K562 (cell line): ENCODE data around the gene SLC22A4. TPM values are rescaled to one million over a fixed set of nuclear protein-coding genes. Genes with fewer than 3 reads are reported as not detected.

Experiments used
- ATAC-seq: fragments of 200-7000 bp; cut with Tn5 transposase; 3 replicates; pipeline ENCODE4 v1.9.1; 2020; ENCODE audit warnings: moderate library complexity
- BruUV-seq: library from RNA; stranded (reverse); fragments of 400-500 nt; replicated peaks from 2 replicates; lab custom pipeline; 2021; lab: Mats Ljungman, UMichigan
- CTCF ChIA-PET: fragments of 300-600 bp; formaldehyde crosslinking; extraction: SDS; loops from one replicate; lab custom pipeline; 2021; ENCODE audit warnings: low intra/inter-chr PET ratio; lab: Yijun Ruan, JAX
- POLR2A ChIA-PET: fragments of 300-600, 350-650 bp; sonication (Branson Sonifier 250); formaldehyde crosslinking; extraction: SDS; loops from one replicate; lab custom pipeline; 2021; ENCODE audit warnings: antibody characterized with exemption, inconsistent platforms; lab: Yijun Ruan, JAX
- DNase-seq, 4 experiments: peaks; one replicate each; pipeline versions ENCODE4 v3.0.0 to v3.0.0-alpha.2; 2011 to 2018; ENCODE audit warnings: low spot score in 3 of 4, mixed read lengths in 3 of 4; ENCODE audit errors: extremely low read depth in 1 of 4
- FAIRE-seq: peaks from 2 replicates; lab custom pipeline; 2011; peaks lifted over from hg19 to GRCh38; lab: Jason Lieb, UNC
- H2AFZ ChIP-seq: 2 replicates; pipeline ENCODE4 v1.6.0; 2011; ENCODE audit warnings: low read depth, low read length, control low read depth, inconsistent platforms
- H3K27ac ChIP-seq: fragments of 200-600 bp; 3 replicates; pipeline ENCODE4 v1.8.0; 2011; ENCODE audit warnings: low read depth, mild to moderate bottlenecking, control low read depth, inconsistent platforms, low read length, moderate library complexity, mixed read lengths; ENCODE audit errors: extremely low read depth
- H3K27me3 ChIP-seq, 2 experiments: fragments of 300-600 bp in 1 of 2; 2 replicates in 1 of 2; 3 replicates in 1 of 2; pipeline versions ENCODE4 v1.6.0 to v1.8.0; 2011; ENCODE audit warnings: inconsistent platforms in 2 of 2, low read length in 2 of 2, mild to moderate bottlenecking in 1 of 2, mixed read lengths in 1 of 2, moderate library complexity in 1 of 2; ENCODE audit not compliant: control insufficient read depth in 2 of 2, insufficient read depth in 2 of 2
- H3K36me3 ChIP-seq: fragments of 300-600 bp; 3 replicates; pipeline ENCODE4 v1.8.0; 2011; ENCODE audit warnings: mild to moderate bottlenecking, low read length, inconsistent platforms; ENCODE audit not compliant: control insufficient read depth, insufficient read depth
- H3K4me1 ChIP-seq, 2 experiments: fragments of 200-600 bp in 1 of 2; replicated peaks in 1 of 2; 2 replicates in 1 of 2; 3 replicates in 1 of 2; pipeline versions ENCODE4 v1.5.1 to v1.8.0; 2011; ENCODE audit warnings: inconsistent platforms in 2 of 2, low read length in 2 of 2, mild to moderate bottlenecking in 1 of 2, mixed read lengths in 1 of 2, moderate library complexity in 1 of 2; ENCODE audit not compliant: control insufficient read depth in 2 of 2, insufficient read depth in 2 of 2
- H3K4me2 ChIP-seq: 2 replicates; pipeline ENCODE4 v1.6.1; 2011; ENCODE audit warnings: low read length, control low read depth, inconsistent platforms, mixed read lengths; ENCODE audit not compliant: insufficient read depth
- H3K4me3 ChIP-seq: fragments of 200-600 bp; sonication (generic), shearing (Covaris generic); 2 replicates; pipeline ENCODE4 v1.5.1; 2016; ENCODE audit warnings: control low read depth, inconsistent platforms
- H3K79me2 ChIP-seq: fragments of 200-600 bp; 3 replicates; pipeline ENCODE4 v1.8.0; 2011; ENCODE audit warnings: low read length, inconsistent platforms; ENCODE audit not compliant: control insufficient read depth, insufficient read depth
- H3K9ac ChIP-seq, 2 experiments: 2 replicates each; pipeline versions ENCODE4 v1.6.0 to v1.6.1; 2011; ENCODE audit warnings: low read depth in 2 of 2, low read length in 2 of 2, control low read depth in 1 of 2, inconsistent platforms in 1 of 2, mild to moderate bottlenecking in 1 of 2, mixed read lengths in 1 of 2; ENCODE audit not compliant: insufficient read depth in 1 of 2
- H3K9me1 ChIP-seq: one replicate; pipeline ENCODE4 v1.6.0; 2011; ENCODE audit warnings: inconsistent platforms, mild to moderate bottlenecking, low read length, moderate library complexity; ENCODE audit not compliant: control insufficient read depth, insufficient read depth
- H3K9me3 ChIP-seq: replicated peaks from 2 replicates; pipeline ENCODE4 v1.5.1; 2011; ENCODE audit warnings: low read depth, low read length, inconsistent platforms; ENCODE audit not compliant: control insufficient read depth, insufficient read depth
- H4K20me1 ChIP-seq: replicated peaks from 2 replicates; pipeline ENCODE4 v1.6.1; 2011; ENCODE audit warnings: low read length, inconsistent platforms, mixed read lengths; ENCODE audit not compliant: control insufficient read depth, insufficient read depth
- CHD4 ChIP-seq: fragments of 200-600 bp; sonication (generic); IDR thresholded peaks from 3 replicates; pipeline ENCODE4 v1.6.1; 2012; ENCODE audit warnings: low read depth, mild to moderate bottlenecking, mixed read lengths, low read length, inconsistent platforms; ENCODE audit not compliant: insufficient read depth, insufficient replicate concordance, poor library complexity, severe bottlenecking
- ETV1 ChIP-seq: fragments of 450-650 bp; conservative IDR thresholded peaks from 2 replicates; pipeline ENCODE4 v1.6.1; 2016; ENCODE audit warnings: missing genetic modification characterization, control low read depth, low read depth, missing compliant biosample characterization
- HES1 ChIP-seq: fragments of 450-650 bp; IDR thresholded peaks from 2 replicates; pipeline ENCODE4 v1.6.1; 2016; ENCODE audit warnings: low read depth, mild to moderate bottlenecking, moderate library complexity
- L3MBTL2 ChIP-seq: fragments of 450-650 bp; IDR thresholded peaks from 2 replicates; pipeline ENCODE4 v1.6.1; 2016; ENCODE audit warnings: mild to moderate bottlenecking, moderate library complexity
- MEIS2 ChIP-seq: fragments of 450-650 bp; IDR thresholded peaks from 2 replicates; pipeline ENCODE4 v1.6.1; 2014; ENCODE audit warnings: mild to moderate bottlenecking; ENCODE audit not compliant: partially characterized antibody
- MLLT1 ChIP-seq, 2 experiments: fragments of 450-650 bp; IDR thresholded peaks; 2 replicates each; pipeline ENCODE4 v1.6.1; 2016
- SMAD4 ChIP-seq: fragments of 250-450 bp; sonication (Bioruptor Pico); conservative IDR thresholded peaks from 2 replicates; pipeline ENCODE4 v1.8.0; 2021; ENCODE audit warnings: inconsistent platforms, mild to moderate bottlenecking, moderate library complexity
- SOX6 ChIP-seq: fragments of 450-650 bp; IDR thresholded peaks from 2 replicates; pipeline ENCODE4 v1.6.1; 2014; ENCODE audit warnings: mild to moderate bottlenecking
- ZBTB8A ChIP-seq: fragments of 450-650 bp; IDR thresholded peaks from 2 replicates; pipeline ENCODE4 v1.6.1; 2018; ENCODE audit warnings: mild to moderate bottlenecking, moderate library complexity; ENCODE audit not compliant: partially characterized antibody
- ZC3H8 ChIP-seq: fragments of 450-650 bp; IDR thresholded peaks from 2 replicates; pipeline ENCODE4 v1.6.1; 2017
- ZNF384 ChIP-seq: IDR thresholded peaks from 2 replicates; pipeline ENCODE4 v1.6.1; 2012; ENCODE audit warnings: low read depth, low read length, improper control_type of control experiment
- WGBS: fragments of 100-300 bp; shearing (Covaris generic); methylation state at CpG from one replicate; pipeline ENCODE4 v1.1.6; 2016; ENCODE audit warnings: low coverage, mixed read lengths; ENCODE audit not compliant: insufficient coverage; ENCODE audit errors: missing lambda C conversion rate; 5-methylcytosine and 5-hydroxymethylcytosine counted together
- in situ Hi-C: fragments of 300-500 bp; cut with MboI; formaldehyde crosslinking; loops from 4 replicates; pipeline ENCODE4 v1.15.0; 2018; ENCODE audit warnings: inconsistent platforms, mixed read lengths
- intact Hi-C: fragments of 100-400 bp; cut with micrococcal nuclease; formaldehyde crosslinking; loops from 2 replicates; pipeline ENCODE4 v1.14.2; 2022
- polyA plus RNA-seq, 8 experiments: library from polyadenylated mRNA; depleted of rRNA in 4 of 8; stranded (reverse) in 5 of 8; unstranded in 3 of 8; fragments of >200 nt; fragmentation: Nextera tagmentation in 2 of 8; fragmentation: Illumina TruSeq in 1 of 8; extraction: Ambion mirVana in 2 of 8; extraction: Trizol in 1 of 8; gene quantifications; 2 replicates each; pipeline versions ENCODE4 v1.2.1 to v1.2.3, GENCODE V29; 2011 to 2014; ENCODE audit warnings: inconsistent platforms in 1 of 8, missing spikeins in 1 of 8
- total RNA-seq, 7 experiments: library from RNA; depleted of rRNA in 6 of 7; stranded (reverse); fragments of >200 nt in 6 of 7; fragmentation: Illumina TruSeq in 2 of 7; extraction: Trizol in 2 of 7; gene quantifications; 2 replicates each; pipeline versions ENCODE4 v1.2.1 to v1.2.3, GENCODE V29; 2011 to 2021; ENCODE audit warnings: low replicate concordance in 1 of 7
- TF ChIP-seq, protein P1 (sequence below): fragments of 450-650 bp; IDR thresholded peaks from 2 replicates; pipeline ENCODE4 v1.6.1; 2017; ENCODE audit warnings: antibody characterized with exemption, mild to moderate bottlenecking

The SLC22A4 gene
- total and polyA plus RNA-seq, 9 of the 15 experiments (the other 6 are each of a cell fraction or from before 2014, with no cell fraction given) = 2.7 to 9.5 (median 6.2) TPM

DNA sequence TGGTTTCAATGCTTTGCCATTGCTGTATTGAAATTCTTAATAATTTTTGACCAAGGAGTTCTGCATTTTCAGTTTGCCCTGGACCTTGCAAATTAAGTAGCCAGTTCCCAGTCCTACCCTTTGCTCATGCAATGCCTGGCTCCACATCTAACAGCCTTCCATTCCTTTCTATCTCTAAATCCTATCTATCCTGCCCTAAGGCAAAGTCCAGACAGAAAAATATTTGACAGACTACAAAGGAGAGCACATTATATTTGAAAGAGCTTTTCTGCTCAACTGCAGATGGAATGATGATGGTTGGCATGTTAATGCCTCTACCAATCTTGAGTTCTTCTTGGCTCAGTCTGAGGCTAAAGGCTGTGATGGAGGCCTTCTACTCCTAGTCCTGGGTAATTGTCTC lies 15.5 kb downstream of the SLC22A4 start (continued):
- no peak for TF ChIP-seq ZNF384
- TF ChIP-seq, all 486 proteins: peak for 0

- Histone ChIP-seq H3K36me3 (peaks cover 39% of the 10 kb centered on the region), H3K79me2 (peaks cover 29% of the 10 kb centered on the region), H3K9me3 (no peaks in the 10 kb centered on the region), H3K4me1 (peaks cover 53 to 63% of the 10 kb centered on the region in 2 experiments), H3K27ac (peak overlapping the region; percentile 37; the same call in 1 of the 3 replicates), H3K4me2 (no peak overlapping the region), H3K4me3 (no peak overlapping the region), H2AFZ (peak overlapping the region; percentile 57; the same call in 1 of the 2 replicates), H3K9ac (peak overlapping the region; percentile 24 to 32; a peak in 1 of 4 replicates), H3K27me3 (no peaks in the 10 kb centered on the region), H3K9me1 (peaks cover 5% of the 10 kb centered on the region), H4K20me1 (no peaks in the 10 kb centered on the region)
- peak; percentile 33 for ATAC-seq
- DNase-seq = peak in 1 of 4 experiments; percentile 62
- intact Hi-C loops = no loop called here
- ChIA-PET POLR2A (interaction anchor here (0.6 to 1.5 kb wide), 6 partner anchors 8 to 86 kb away, joined by 3 to 10 read pairs (median 3); partner anchors contain the start of gene SLC22A4), CTCF (no interaction called here)
- BruUV-seq = no TSS peak
- 38% methylated on average over 11 of the region's 11 CpGs for WGBS
- in situ Hi-C loops = no loop called here
- FAIRE-seq = peak; percentile 59
- no peak for TF ChIP-seq MLLT1 (IDR thresholded peaks at IDR 0.05)
- TF ChIP-seq SOX6 = 0 out of 2 replicates have a peak, but pooled peaks have one; percentile 22
- peak; percentile 59; the same call in 1 of the 2 replicates for TF ChIP-seq ETV1 (tag)
- TF ChIP-seq CHD4 = no peak
- TF ChIP-seq, protein P1, sequence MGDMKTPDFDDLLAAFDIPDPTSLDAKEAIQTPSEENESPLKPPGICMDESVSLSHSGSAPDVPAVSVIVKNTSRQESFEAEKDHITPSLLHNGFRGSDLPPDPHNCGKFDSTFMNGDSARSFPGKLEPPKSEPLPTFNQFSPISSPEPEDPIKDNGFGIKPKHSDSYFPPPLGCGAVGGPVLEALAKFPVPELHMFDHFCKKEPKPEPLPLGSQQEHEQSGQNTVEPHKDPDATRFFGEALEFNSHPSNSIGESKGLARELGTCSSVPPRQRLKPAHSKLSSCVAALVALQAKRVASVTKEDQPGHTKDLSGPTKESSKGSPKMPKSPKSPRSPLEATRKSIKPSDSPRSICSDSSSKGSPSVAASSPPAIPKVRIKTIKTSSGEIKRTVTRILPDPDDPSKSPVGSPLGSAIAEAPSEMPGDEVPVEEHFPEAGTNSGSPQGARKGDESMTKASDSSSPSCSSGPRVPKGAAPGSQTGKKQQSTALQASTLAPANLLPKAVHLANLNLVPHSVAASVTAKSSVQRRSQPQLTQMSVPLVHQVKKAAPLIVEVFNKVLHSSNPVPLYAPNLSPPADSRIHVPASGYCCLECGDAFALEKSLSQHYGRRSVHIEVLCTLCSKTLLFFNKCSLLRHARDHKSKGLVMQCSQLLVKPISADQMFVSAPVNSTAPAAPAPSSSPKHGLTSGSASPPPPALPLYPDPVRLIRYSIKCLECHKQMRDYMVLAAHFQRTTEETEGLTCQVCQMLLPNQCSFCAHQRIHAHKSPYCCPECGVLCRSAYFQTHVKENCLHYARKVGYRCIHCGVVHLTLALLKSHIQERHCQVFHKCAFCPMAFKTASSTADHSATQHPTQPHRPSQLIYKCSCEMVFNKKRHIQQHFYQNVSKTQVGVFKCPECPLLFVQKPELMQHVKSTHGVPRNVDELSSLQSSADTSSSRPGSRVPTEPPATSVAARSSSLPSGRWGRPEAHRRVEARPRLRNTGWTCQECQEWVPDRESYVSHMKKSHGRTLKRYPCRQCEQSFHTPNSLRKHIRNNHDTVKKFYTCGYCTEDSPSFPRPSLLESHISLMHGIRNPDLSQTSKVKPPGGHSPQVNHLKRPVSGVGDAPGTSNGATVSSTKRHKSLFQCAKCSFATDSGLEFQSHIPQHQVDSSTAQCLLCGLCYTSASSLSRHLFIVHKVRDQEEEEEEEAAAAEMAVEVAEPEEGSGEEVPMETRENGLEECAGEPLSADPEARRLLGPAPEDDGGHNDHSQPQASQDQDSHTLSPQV = peak; percentile 66
- TF ChIP-seq ZC3H8 = no peak
- no peak for TF ChIP-seq HES1
- 0 out of 2 replicates have a peak, but pooled peaks have one; percentile 11 for TF ChIP-seq SMAD4 (CRISPR knock-in tag)
- no peak for TF ChIP-seq ZBTB8A
- peak; percentile 58 for TF ChIP-seq MEIS2
- TF ChIP-seq L3MBTL2 = peak; percentile 41
These were observed 16.1 kb downstream of the SLC22A4 start for GRCh38 chr5:132310141-132310834.
